RWPE2 (cell line): ENCODE results near the gene CUL9.

ENCODE experiments used
- ATAC-seq: fragments of 200-7000 bp; cut with Tn5 transposase; 3 replicates; pipeline ENCODE4 v1.9.1; 2021; ENCODE audit warnings: low read depth
- DNase-seq: peaks from one replicate; pipeline ENCODE4 v3.0.0-alpha.2; 2020; ENCODE audit warnings: low spot score
- H3K27ac ChIP-seq: fragments of 450-650 bp; 2 replicates; pipeline ENCODE4 v1.5.1; 2017; ENCODE audit warnings: mild to moderate bottlenecking; ENCODE audit not compliant: poor library complexity, severe bottlenecking
- H3K27me3 ChIP-seq: fragments of 250-450 bp; sonication (Bioruptor Pico); 2 replicates; pipeline ENCODE4 v1.5.1; 2021; ENCODE audit warnings: mild to moderate bottlenecking, moderate library complexity; ENCODE audit not compliant: insufficient read depth, poor library complexity, severe bottlenecking
- H3K36me3 ChIP-seq: fragments of 250-450 bp; sonication (Bioruptor Pico); 2 replicates; pipeline ENCODE4 v1.5.1; 2020; ENCODE audit warnings: low read depth, mild to moderate bottlenecking, moderate library complexity
- H3K4me1 ChIP-seq: fragments of 250-450 bp; sonication (Bioruptor Pico); 2 replicates; pipeline ENCODE4 v1.5.1; 2021; ENCODE audit warnings: mild to moderate bottlenecking, moderate library complexity; ENCODE audit not compliant: insufficient read depth, poor library complexity, severe bottlenecking
- H3K4me3 ChIP-seq: fragments of 250-450 bp; sonication (Bioruptor Pico); 2 replicates; pipeline ENCODE4 v1.5.1; 2021; ENCODE audit warnings: mild to moderate bottlenecking, moderate library complexity; ENCODE audit not compliant: severe bottlenecking
- H3K9me3 ChIP-seq: fragments of 250-450 bp; sonication (Bioruptor Pico); 2 replicates; pipeline ENCODE4 v1.5.1; 2021; ENCODE audit warnings: mild to moderate bottlenecking, moderate library complexity; ENCODE audit not compliant: severe bottlenecking
- CTCF ChIP-seq: fragments of 450-650 bp; IDR thresholded peaks from one replicate; pipeline ENCODE4 v1.5.1; 2017; ENCODE audit warnings: mild to moderate bottlenecking, moderate library complexity; ENCODE audit not compliant: poor library complexity, severe bottlenecking

The CUL9 gene

GRCh38 chr6:43203718-43204095 lies 21.7 kb downstream of the CUL9 start:
- H3K9me3 ChIP-seq, result no peaks in the 10 kb centered on the region
- DNase-seq (peak; percentile 9), ATAC-seq (no peak)
- H3K4me3 ChIP-seq, result no peak overlapping the region
- H3K27ac ChIP-seq, result no peak overlapping the region
- no peaks in the 10 kb centered on the region for H3K4me1 ChIP-seq
- peaks cover 20% of the 10 kb centered on the region for H3K36me3 ChIP-seq
- TF ChIP-seq CTCF, result no peak
- H3K27me3 ChIP-seq, result no peaks in the 10 kb centered on the region

- no peaks in the 10 kb centered on the region for H3K4me1 ChIP-seq
- TF ChIP-seq CTCF, result no peak
- H3K27me3 ChIP-seq, result no peaks in the 10 kb centered on the region
- DNase-seq, result peak; percentile 54
- H3K36me3 ChIP-seq, result peaks cover 15% of the 10 kb centered on the region
- no peak for ATAC-seq
- no peak overlapping the region for H3K27ac ChIP-seq
- H3K4me3 ChIP-seq, result no peak overlapping the region
- no peaks in the 10 kb centered on the region for H3K9me3 ChIP-seq
Observed at GRCh38 chr6:43204271-43205105, 22.5 kb downstream of the CUL9 start.

- DNase-seq (peak; percentile 8), ATAC-seq (no peak)
- no peaks in the 10 kb centered on the region for H3K27me3 ChIP-seq
- no peak overlapping the region for H3K27ac ChIP-seq
- H3K4me1 ChIP-seq, result no peaks in the 10 kb centered on the region
- peaks cover 15% of the 10 kb centered on the region for H3K36me3 ChIP-seq
- no peak for TF ChIP-seq CTCF
- no peaks in the 10 kb centered on the region for H3K9me3 ChIP-seq
- no peak overlapping the region for H3K4me3 ChIP-seq
Observed at GRCh38 chr6:43205849-43206248, 23.9 kb downstream of the CUL9 start.

- H3K27me3 ChIP-seq, result no peaks in the 10 kb centered on the region
- TF ChIP-seq CTCF, result no peak
- ATAC-seq (no peak), DNase-seq (no peak)
- H3K9me3 ChIP-seq, result no peaks in the 10 kb centered on the region
- peaks cover 15% of the 10 kb centered on the region for H3K36me3 ChIP-seq
- no peak overlapping the region for H3K27ac ChIP-seq
- no peak overlapping the region for H3K4me3 ChIP-seq
- no peaks in the 10 kb centered on the region for H3K4me1 ChIP-seq
Observed at GRCh38 chr6:43207286-43207685, 25.3 kb downstream of the CUL9 start.

GRCh38 chr6:43211955-43212354 lies 30.0 kb downstream of the CUL9 start:
- DNase-seq (no peak), ATAC-seq (no peak)
- Histone ChIP-seq H3K4me1 (no peaks in the 10 kb centered on the region), H3K27me3 (no peaks in the 10 kb centered on the region), H3K27ac (no peak overlapping the region), H3K9me3 (no peaks in the 10 kb centered on the region), H3K36me3 (peaks cover 9% of the 10 kb centered on the region), H3K4me3 (no peak overlapping the region)
- TF ChIP-seq CTCF, result peak; percentile 14
